Inflammatory macrophage treated with lipopolysaccharide for 4 hours (primary cell): ENCODE data around the gene DIP2B.
"Not testable (repeated sequence)": the region's sequence is repeated elsewhere in the genome, so short reads cannot be mapped to it uniquely, and the experiment has no call there.

Experiments
- DNase-seq: peaks from one replicate; pipeline ENCODE4 v3.0.0-alpha.2; 2020

Gene DIP2B

GRCh38 chr12:50641566-50641965 lies 136.8 kb downstream of the DIP2B start:
- DNase-seq, result no peak

GRCh38 chr12:50642035-50642451 lies 137.3 kb downstream of the DIP2B start:
- DNase-seq, result no peak

- no peak for DNase-seq
Observed at GRCh38 chr12:50642761-50643160, 138.0 kb downstream of the DIP2B start.

- no peak for DNase-seq
Observed at GRCh38 chr12:50647031-50647430, 142.2 kb downstream of the DIP2B start.

GRCh38 chr12:50647479-50647878 lies 142.7 kb downstream of the DIP2B start:
- no peak for DNase-seq

- no peak for DNase-seq
Observed at GRCh38 chr12:50650285-50650684, 145.5 kb downstream of the DIP2B start.

- no peak for DNase-seq
Observed at GRCh38 chr12:50655374-50655921, 150.7 kb downstream of the DIP2B start.

GRCh38 chr12:50659260-50659659 lies 154.5 kb downstream of the DIP2B start:
- DNase-seq, result no peak

- DNase-seq, result no peak
Observed at GRCh38 chr12:50659690-50660424, 155.1 kb downstream of the DIP2B start.

GRCh38 chr12:50660425-50660822 lies 155.6 kb downstream of the DIP2B start:
- DNase-seq, result no peak

- DNase-seq, result peak; percentile 10
Observed at GRCh38 chr12:50661300-50662115, 156.7 kb downstream of the DIP2B start.

- DNase-seq, result peak; percentile 25
Observed at GRCh38 chr12:50662116-50662510, 157.3 kb downstream of the DIP2B start.

GRCh38 chr12:50665170-50665569 lies 160.4 kb downstream of the DIP2B start:
- DNase-seq, result no peak

GRCh38 chr12:50665609-50666008 lies 160.8 kb downstream of the DIP2B start:
- DNase-seq, result no peak

- no peak for DNase-seq
Observed at GRCh38 chr12:50666023-50666422, 161.2 kb downstream of the DIP2B start.

- no peak for DNase-seq
Observed at GRCh38 chr12:50672158-50672557, 167.4 kb downstream of the DIP2B start.

- no peak for DNase-seq
Observed at GRCh38 chr12:50676756-50677155, 172.0 kb downstream of the DIP2B start.

GRCh38 chr12:50677858-50678257 lies 173.1 kb downstream of the DIP2B start:
- no peak for DNase-seq

GRCh38 chr12:50678650-50679365 lies 174.0 kb downstream of the DIP2B start:
- DNase-seq, result no peak

- no peak for DNase-seq
Observed at GRCh38 chr12:50679612-50680011, 174.8 kb downstream of the DIP2B start.

GRCh38 chr12:50681064-50681463 lies 176.3 kb downstream of the DIP2B start:
- DNase-seq, result not testable (repeated sequence)

- DNase-seq, result no peak
Observed at GRCh38 chr12:50685641-50686040, 180.9 kb downstream of the DIP2B start.

GRCh38 chr12:50686406-50686805 lies 181.6 kb downstream of the DIP2B start:
- no peak for DNase-seq
